ENCODE data around the gene NELFE. TPM values are rescaled to one million over a fixed set of nuclear protein-coding genes. Genes with fewer than 3 reads are reported as not detected.
"Not testable (repeated sequence)": the region's sequence is repeated elsewhere in the genome, so short reads cannot be mapped to it uniquely, and the experiment has no call there.

Gene NELFE
- total RNA-seq, 1 experiment from 2014 or later, result 70.1 TPM

DNA sequence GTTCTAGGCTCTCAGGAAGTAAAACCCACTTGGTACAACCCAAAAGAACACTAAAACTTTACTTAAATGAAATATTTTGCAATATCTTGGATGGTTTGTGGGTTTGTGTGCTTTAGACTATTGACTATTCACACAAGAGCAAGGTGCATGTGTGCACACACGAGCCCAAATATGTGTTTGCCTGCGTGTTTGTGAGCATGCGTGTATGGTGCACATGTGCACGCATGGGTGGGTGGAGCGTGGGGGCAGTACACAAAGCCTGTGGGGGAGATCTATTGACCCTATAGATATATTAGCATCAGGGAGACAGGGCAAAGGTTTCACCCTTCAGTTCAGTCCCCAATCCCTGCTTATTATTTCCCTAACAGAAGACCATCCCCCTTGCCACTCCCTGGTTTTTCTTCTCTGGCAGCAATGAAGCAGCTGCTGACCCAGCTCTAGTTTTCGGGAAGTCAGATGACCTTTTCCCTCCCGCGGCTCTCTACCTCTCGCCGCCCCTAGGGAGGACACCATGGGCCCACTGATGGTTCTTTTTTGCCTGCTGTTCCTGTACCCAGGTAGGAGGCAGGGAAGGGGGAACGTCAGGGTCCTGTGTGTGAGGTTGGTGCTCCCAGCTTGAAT is 31.4 kb downstream of the NELFE start, which contains the start of gene C2:
C2 (plus strand) TSS at position 476 of the 621 bp plus-strand sequence; CDS start at position 512, 36 bp downstream.
- peak within 1 kb of the TSS; percentile 26 for H3K4me3 ChIP-seq
- H3K27me3 ChIP-seq, result no peaks in the 10 kb centered on the region
- no peaks in the 10 kb centered on the region for H3K9me3 ChIP-seq (replicated peaks)
- H3K27ac ChIP-seq, result no peak within 1 kb of the TSS
- DNase-seq, result peak in 1 of 2 experiments; percentile 25
- H3K4me1 ChIP-seq, result no peaks in the 10 kb centered on the region
- H3K36me3 ChIP-seq, result no peaks in the 10 kb centered on the region

DNA sequence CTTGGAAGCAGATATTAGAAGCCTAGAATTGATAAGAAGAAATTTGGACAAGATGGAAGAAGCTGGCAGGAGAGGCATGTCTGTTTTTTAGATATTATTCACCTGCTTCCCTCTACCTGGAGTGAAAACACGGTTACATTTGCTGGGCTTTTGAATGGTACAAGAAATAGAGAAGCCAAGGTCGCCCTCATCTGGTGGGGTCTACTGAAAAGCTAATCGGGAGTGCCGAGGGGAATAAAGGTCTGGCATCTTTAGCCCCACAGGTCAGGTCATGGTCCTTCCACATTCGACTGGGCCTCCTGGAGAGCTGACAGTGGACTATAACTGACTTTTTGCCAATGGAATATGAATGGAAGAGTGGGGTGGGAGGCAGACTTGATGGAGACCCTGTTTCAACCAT is 35.8 kb downstream of the NELFE start:
- no peaks in the 10 kb centered on the region for H3K27me3 ChIP-seq
- no peak overlapping the region for H3K27ac ChIP-seq
- no peak for DNase-seq
- H3K9me3 ChIP-seq (replicated peaks), result no peaks in the 10 kb centered on the region
- H3K36me3 ChIP-seq, result no peaks in the 10 kb centered on the region
- no peaks in the 10 kb centered on the region for H3K4me1 ChIP-seq
- no peak overlapping the region for H3K4me3 ChIP-seq

DNA sequence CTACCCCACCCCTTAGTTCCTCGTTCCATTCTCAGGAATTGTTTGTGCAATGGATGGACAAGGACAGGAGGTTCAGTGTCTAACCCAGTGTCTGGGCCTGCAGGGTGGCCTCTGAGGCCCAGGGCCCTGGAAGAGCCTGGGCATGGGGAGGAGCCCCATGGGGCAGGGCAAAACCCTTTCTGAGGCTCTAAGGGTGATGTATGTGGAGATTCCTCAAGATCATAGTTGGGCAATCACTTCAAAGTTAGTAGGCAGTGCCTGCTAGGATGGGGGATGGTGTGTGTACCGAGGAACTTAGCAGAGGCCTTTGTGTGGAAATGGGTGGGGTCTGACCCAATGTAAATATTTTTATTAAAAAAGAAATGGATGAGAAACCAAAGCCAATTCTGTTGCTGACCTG is 38.0 kb downstream of the NELFE start:
- no peak for DNase-seq
- H3K9me3 ChIP-seq (replicated peaks), result no peaks in the 10 kb centered on the region

DNA sequence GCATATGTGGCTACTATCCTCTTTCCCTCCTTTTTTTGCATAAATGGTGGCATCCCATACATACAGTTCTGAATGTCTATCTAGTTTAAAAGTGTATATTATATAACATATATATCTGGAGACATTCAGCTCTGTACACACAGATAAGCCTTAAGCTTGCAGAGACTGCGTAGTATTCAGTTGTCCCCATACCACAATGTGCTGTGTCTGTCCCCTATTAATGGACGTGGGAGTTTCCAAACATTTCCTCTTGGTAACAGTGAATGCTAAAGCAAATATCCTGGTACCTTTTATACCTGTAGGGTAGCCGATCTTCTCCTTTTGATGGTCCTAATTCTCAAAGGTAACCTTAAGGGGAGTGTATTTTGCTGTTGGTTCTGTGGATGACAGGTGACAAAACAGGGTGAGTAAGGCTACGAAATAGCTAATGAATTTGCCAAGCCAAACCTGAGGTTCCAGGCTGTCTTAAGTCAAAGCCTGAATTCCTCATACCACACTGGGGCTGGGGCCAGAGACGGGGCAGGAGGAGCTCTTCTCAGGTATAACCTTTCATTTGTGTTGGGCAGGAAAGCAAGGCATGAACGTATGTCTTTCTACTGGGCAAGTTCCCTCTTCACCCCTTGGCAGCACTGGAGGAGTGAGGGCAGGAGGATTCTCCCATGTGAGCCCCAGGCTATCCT is 39.0 kb downstream of the NELFE start:
- Histone ChIP-seq H3K27ac (no peak overlapping the region), H3K4me3 (no peak overlapping the region), H3K27me3 (no peaks in the 10 kb centered on the region), H3K36me3 (no peaks in the 10 kb centered on the region), H3K9me3 (replicated peaks) (no peaks in the 10 kb centered on the region), H3K4me1 (no peaks in the 10 kb centered on the region)
- no peak for DNase-seq

More for the DNA sequence above, 38.0 kb downstream of the NELFE start:
- no peaks in the 10 kb centered on the region for H3K4me1 ChIP-seq
- no peak overlapping the region for H3K27ac ChIP-seq
- H3K27me3 ChIP-seq, result no peaks in the 10 kb centered on the region
- H3K36me3 ChIP-seq, result no peaks in the 10 kb centered on the region
- H3K4me3 ChIP-seq, result no peak overlapping the region

DNA sequence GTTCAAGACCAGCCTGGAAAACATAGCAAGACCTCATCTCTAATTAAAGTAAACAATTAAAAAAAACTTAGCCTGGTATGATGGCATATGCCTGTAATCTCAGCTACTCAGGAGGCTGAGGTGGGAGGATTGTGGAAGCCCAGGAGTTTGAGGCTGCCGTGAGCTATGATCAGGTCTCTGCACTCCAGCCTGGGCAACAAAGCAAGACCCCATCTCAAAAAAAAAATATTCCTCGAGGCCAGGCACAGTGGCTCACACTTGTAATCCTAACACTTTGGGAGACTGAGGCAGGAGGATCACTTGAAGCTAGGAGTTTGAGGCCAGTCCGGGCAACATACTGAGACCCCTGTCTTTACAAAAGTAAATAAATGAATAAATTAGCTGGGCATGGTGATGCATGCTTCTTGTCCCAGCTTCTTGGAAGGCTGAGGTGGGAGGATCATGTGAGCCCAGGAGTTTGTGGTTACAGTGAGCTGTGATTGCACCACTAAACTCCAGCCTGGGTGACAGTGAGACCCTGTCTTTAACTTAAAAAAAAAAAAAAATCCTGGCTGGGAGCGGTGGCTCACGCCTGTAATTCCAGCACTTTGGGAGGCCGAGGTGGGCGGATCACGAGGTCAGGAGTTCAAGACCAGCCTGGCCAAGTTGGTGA is 40.6 kb downstream of the NELFE start:
- Histone ChIP-seq H3K27me3 (no peaks in the 10 kb centered on the region), H3K36me3 (no peaks in the 10 kb centered on the region), H3K4me3 (no peak overlapping the region), H3K27ac (no peak overlapping the region), H3K9me3 (replicated peaks) (no peaks in the 10 kb centered on the region), H3K4me1 (no peaks in the 10 kb centered on the region)
- no peak for DNase-seq

DNA sequence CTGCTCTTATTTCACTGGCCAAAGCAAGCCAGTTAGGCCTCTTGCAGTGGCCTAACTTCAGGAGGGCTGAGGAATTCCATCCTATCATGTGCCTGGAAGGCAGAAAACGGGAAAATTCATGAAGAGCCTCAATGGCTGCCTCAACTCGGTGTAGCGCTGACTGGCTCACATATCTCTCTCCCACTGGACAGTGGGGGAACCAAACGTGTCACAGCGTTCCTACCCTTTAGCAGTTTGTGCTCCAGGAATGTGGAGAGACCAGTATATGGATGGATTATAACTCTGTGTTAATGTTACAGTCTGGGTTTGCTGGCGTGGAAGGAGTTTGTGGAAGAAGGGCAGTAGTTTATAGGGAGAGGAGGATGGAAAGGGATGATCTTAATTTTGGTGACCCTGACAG is 43.0 kb downstream of the NELFE start:
- Histone ChIP-seq H3K27ac (no peak overlapping the region), H3K36me3 (no peaks in the 10 kb centered on the region), H3K4me3 (no peak overlapping the region), H3K27me3 (no peaks in the 10 kb centered on the region), H3K9me3 (replicated peaks) (no peaks in the 10 kb centered on the region), H3K4me1 (no peaks in the 10 kb centered on the region)
- DNase-seq, result no peak

DNA sequence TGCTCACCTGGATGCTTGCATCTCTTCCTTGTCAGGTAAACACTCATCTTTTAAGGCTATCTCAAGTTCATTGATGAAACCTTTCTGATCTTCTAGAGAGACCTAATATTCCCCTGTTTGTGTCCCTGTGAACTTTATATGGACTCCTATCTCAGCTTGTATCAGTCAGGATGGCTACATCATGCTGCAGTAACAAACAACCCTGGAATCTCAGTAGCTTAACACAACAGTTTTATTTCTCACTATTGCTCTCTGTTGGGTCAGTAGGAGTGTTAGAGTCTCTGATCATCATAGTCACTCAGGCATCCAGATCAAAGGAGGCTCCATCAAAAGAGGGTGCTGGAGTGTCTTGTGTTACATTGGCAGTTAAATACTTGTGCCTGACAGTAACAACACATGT is 43.4 kb downstream of the NELFE start:
- no peaks in the 10 kb centered on the region for H3K9me3 ChIP-seq (replicated peaks)
- DNase-seq, result no peak
- no peaks in the 10 kb centered on the region for H3K4me1 ChIP-seq
- H3K36me3 ChIP-seq, result no peaks in the 10 kb centered on the region
- H3K27ac ChIP-seq, result no peak overlapping the region
- H3K4me3 ChIP-seq, result no peak overlapping the region
- H3K27me3 ChIP-seq, result no peaks in the 10 kb centered on the region

DNA sequence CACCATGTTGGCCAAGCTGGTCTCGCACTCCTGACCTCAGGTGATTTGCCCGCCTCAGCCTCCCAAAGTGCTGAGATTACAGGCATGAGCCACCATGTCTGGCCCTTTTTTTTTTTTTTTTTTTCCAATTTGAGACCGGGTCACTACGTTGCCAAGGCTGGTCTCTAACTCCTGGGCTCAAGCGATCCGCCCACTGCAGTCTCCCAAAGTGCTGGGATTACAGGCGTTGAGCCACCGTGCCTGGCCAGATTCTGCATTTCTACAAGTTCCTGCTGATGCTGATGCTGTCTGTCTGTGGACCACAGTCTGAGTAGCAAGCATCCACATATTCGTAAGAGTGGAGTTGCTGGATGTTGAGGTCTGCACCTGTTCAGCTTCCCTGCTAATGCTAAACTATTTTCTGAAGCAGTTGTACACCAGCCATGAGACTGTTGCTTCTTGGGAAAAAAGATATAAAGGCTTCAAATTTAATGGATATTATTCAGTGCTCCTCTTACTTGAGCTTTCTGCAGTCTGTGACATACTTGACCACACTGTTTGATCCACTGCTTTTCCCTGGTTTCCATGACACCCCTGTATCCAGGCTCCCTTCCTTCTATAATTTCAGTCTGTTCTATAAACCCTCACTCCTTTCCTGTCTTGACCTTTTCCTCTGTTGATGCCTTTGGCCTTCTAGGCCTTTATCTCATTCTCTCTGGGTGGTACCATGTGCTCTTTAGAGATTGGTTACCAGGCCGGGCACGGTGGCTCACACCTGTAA is 46.8 kb downstream of the NELFE start:
- Histone ChIP-seq H3K4me3 (no peak overlapping the region), H3K9me3 (replicated peaks) (no peaks in the 10 kb centered on the region), H3K4me1 (no peaks in the 10 kb centered on the region), H3K36me3 (no peaks in the 10 kb centered on the region), H3K27me3 (no peaks in the 10 kb centered on the region), H3K27ac (no peak overlapping the region)
- DNase-seq, result no peak

DNA sequence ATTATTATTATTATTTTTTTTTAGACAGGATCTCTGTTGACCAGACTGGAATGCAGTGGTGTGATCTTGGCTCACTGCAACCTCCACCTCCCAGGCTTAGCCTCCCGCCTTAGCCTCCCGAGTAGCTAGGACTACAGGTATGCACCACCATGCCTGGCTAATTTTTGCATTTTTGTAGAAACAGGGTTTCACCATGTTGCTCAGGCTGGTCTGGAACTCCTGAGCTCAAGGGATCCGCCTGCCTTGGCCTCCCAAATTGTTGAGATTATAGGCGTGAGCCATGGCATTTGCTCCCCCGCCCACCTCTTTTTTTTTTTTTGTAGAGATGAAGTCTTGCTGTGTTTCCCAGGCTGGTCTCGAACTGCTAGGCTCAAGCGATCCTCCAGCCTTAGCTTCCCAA is 49.5 kb downstream of the NELFE start:
- not testable (repeated sequence) for H3K4me1 ChIP-seq; H3K9me3 ChIP-seq (replicated peaks); H3K4me3 ChIP-seq; H3K36me3 ChIP-seq; DNase-seq; H3K27me3 ChIP-seq; H3K27ac ChIP-seq

DNA sequence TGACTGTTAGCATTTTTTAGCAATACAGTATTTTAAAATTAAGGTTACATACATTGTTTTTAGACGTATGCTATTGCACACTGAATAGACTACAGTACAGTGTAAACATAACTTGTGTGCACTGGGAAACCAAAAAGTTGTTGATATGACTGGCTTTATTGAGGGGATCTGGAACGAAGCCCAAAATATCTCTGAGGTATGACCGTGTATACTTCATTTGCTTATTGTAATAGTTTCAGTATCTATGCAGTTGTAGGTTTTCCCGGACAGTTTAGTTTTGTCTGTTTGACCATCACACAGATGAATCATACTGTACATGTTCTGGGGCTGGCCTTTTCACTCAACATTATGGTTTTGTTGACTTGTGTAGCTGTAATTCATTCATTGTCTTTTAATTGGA is 50.0 kb downstream of the NELFE start:
- Histone ChIP-seq H3K36me3 (no peaks in the 10 kb centered on the region), H3K27me3 (no peaks in the 10 kb centered on the region), H3K4me3 (no peak overlapping the region), H3K9me3 (replicated peaks) (no peaks in the 10 kb centered on the region), H3K27ac (no peak overlapping the region), H3K4me1 (no peaks in the 10 kb centered on the region)
- no peak for DNase-seq

DNA sequence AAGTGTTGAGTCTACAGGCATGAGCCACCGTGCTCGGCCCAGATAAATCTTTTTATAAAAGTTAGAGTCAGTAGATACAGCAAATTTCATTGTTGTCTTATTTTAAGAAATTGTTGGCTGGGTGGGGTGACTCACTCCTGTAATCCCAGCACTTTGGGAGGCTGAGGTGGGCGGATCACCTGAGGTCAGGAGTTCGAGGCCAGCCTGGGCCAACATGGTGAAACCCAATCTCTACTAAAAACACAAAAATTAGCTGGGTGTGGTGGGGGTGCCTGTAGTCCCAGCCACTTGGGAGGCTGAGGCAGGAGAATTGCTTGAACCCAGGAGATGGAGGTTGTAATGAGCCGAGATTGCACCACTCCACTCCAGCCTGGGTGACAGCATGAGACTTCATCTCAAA is 50.5 kb downstream of the NELFE start:
- not testable (repeated sequence) for H3K27me3 ChIP-seq; H3K9me3 ChIP-seq (replicated peaks); H3K4me1 ChIP-seq; H3K4me3 ChIP-seq; H3K27ac ChIP-seq; DNase-seq; H3K36me3 ChIP-seq

DNA sequence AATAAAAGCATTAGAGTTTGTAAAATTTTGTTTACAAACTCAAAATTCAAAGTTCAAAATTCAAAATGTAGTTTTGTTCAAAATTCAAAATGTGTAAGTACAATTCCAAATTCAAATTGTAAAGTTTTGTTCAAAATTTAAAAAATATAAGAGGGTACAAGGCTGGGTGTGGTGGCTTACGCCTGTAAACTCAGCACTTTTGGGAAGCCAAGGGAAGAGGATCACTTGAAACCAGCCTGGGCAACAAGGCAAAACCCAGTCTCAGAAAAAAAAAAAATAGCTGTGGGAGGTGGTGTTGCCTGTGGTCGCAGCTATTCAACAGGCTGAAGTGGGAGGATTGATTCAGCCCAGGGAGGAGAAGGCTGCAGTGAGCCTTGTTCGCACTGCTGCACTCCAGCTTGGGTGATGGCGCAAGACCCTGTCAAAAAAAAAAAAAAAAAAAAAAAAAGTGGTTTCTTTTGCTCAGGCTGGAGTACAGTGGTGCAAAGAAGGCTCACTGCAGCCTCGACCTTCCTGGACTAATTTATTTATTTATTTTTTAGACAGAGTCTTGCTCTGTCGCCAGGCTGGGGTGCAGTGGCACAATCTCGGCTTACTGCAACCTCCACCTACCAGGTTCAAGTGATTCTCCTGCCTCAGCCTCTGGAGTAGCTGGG is 51.5 kb downstream of the NELFE start:
- no peaks in the 10 kb centered on the region for H3K9me3 ChIP-seq (replicated peaks)
- H3K4me3 ChIP-seq, result no peak overlapping the region
- no peaks in the 10 kb centered on the region for H3K27me3 ChIP-seq
- H3K27ac ChIP-seq, result no peak overlapping the region
- no peaks in the 10 kb centered on the region for H3K36me3 ChIP-seq
- no peak for DNase-seq
- H3K4me1 ChIP-seq, result no peaks in the 10 kb centered on the region

DNA sequence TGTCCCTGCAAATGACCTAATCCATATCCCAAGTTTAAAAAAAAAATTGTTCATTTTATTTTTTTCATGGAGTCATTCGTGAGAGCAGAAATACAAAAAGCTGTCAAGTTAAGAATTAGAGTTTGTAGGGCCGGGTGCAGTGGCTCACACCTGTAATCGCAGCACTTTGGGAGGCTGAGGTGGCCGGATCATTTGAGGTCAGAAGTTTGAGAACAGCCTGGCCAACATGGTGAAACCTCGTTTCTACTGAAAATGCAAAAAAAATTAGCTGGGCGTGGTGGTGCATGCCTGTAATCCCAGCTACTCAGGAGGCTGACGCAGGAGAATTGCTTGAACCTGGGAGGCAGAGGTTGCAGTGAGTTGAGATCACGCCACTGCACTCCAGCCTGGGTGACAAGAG is 52.0 kb downstream of the NELFE start:
- not testable (repeated sequence) for H3K27me3 ChIP-seq; H3K9me3 ChIP-seq (replicated peaks); DNase-seq; H3K36me3 ChIP-seq; H3K4me3 ChIP-seq; H3K4me1 ChIP-seq; H3K27ac ChIP-seq

DNA sequence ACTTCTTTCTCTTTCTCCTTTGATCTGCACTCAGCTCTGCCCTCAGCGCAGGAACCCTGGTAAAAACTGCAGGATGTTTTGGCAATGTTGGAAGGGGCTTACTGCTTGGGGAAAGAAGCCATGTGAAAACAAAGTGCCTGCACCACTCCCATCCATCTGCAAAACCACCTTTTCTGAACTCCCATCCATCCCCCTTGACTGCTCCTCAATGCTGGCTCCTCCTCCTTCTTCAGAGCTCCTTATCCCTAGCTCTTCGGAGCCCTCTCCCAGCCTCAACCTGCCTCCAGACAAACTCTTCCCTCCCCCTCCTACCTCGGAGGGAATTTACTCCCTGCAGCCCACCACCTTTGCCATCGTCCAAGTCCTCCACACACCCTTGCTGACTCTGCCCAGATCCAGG is 52.6 kb downstream of the NELFE start:
- no peaks in the 10 kb centered on the region for H3K36me3 ChIP-seq
- no peak for DNase-seq
- no peaks in the 10 kb centered on the region for H3K4me1 ChIP-seq
- H3K9me3 ChIP-seq (replicated peaks), result no peaks in the 10 kb centered on the region
- no peaks in the 10 kb centered on the region for H3K27me3 ChIP-seq
- H3K4me3 ChIP-seq, result no peak overlapping the region
- no peak overlapping the region for H3K27ac ChIP-seq

DNA sequence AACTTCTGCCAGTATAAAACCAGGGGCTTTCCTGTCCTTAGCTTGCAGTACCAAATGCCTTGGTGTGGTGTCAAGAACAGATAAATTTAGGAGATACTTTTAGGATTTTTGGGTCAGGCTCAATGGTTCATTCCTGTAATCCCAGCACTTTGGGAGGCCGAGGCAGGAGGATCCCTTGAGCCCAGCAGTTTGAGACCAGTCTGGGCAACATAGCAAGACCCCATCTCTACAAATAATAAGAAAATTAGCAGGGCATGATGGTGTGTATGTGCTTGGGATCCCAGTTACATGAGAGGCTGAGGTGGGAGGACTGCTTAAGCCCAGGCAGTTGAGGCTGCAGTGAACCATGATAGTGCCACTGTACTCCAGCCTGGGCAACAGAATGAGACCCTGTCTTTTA is 53.7 kb downstream of the NELFE start:
- H3K36me3 ChIP-seq, result no peaks in the 10 kb centered on the region
- H3K4me3 ChIP-seq, result no peak overlapping the region
- no peaks in the 10 kb centered on the region for H3K9me3 ChIP-seq (replicated peaks)
- DNase-seq, result no peak
- no peak overlapping the region for H3K27ac ChIP-seq
- H3K4me1 ChIP-seq, result no peaks in the 10 kb centered on the region
- H3K27me3 ChIP-seq, result no peaks in the 10 kb centered on the region

Measured in SJCRH30 (cell line).